AG04449 (cell line): Measurements from ENCODE around the gene GTF2IRD1.
A peak's percentile ranks its signal among the peaks of the same experiment; 100 is the strongest.

Experiments
- CTCF ChIA-PET: fragments of 350-600 bp; formaldehyde crosslinking; extraction: SDS; loops from one replicate; lab custom pipeline; 2021; ENCODE audit warnings: antibody characterized with exemption; lab: Yijun Ruan, JAX
- POLR2A ChIA-PET: fragments of 400-600, 350-600 bp; formaldehyde crosslinking; extraction: SDS; loops from one replicate; lab custom pipeline; 2020; ENCODE audit warnings: antibody characterized with exemption, inconsistent platforms; lab: Yijun Ruan, JAX
- DNase-seq: peaks from one replicate; pipeline ENCODE4 v3.0.0-alpha.2; 2010; ENCODE audit warnings: low read depth, low spot score
- H3K4me3 ChIP-seq: 2 replicates; pipeline ENCODE4 v1.5.1; 2011; ENCODE audit warnings: low read depth, mild to moderate bottlenecking, control low read depth, low read length
- CTCF ChIP-seq: IDR thresholded peaks from one replicate; pipeline ENCODE4 v1.5.1; 2011; ENCODE audit warnings: mild to moderate bottlenecking, moderate library complexity, low read length, control low read depth, inconsistent platforms; ENCODE audit not compliant: insufficient read depth; ENCODE audit errors: missing control alignments

GTF2IRD1 gene

GRCh38 chr7:74453322-74454011, at the start of gene GTF2IRD1:
TSS of gene GTF2IRD1 (plus strand) at chr7:74453906. CDS start at chr7:74508081, 54,175 bp downstream.
- POLR2A ChIA-PET = no interaction called here
- TF ChIP-seq CTCF = no peak
- peak; percentile 9 for DNase-seq
- CTCF ChIA-PET = interaction anchor here (1.5 kb wide), 1 partner anchor 112 kb away, joined by 4 read pairs; no protein-coding TSS in a partner anchor
- peak within 1 kb of the TSS; percentile 64 for H3K4me3 ChIP-seq

- CTCF ChIA-PET = interaction anchor here (0.7 to 24.1 kb wide), 6 partner anchors 9 to 336 kb away, joined by 5 to 809 read pairs (median 7); partner anchors contain the start of gene LAT2
These were observed 49.4 kb upstream of the GTF2IRD1 start for GRCh38 chr7:74404388-74404700.

GRCh38 chr7:74404741-74405140, 49.0 kb upstream of the GTF2IRD1 start:
- no peak overlapping the region for H3K4me3 ChIP-seq
- no peak for DNase-seq
- TF ChIP-seq CTCF = no peak
- ChIA-PET POLR2A (no interaction called here), CTCF (interaction anchor here (0.9 to 24.1 kb wide), 7 partner anchors 9 to 337 kb away, joined by 3 to 809 read pairs (median 5); partner anchors contain the start of gene LAT2)

More at GRCh38 chr7:74404388-74404700, 49.4 kb upstream of the GTF2IRD1 start:
- TF ChIP-seq CTCF = no peak
- POLR2A ChIA-PET = no interaction called here
- H3K4me3 ChIP-seq = no peak overlapping the region
- no peak for DNase-seq

- no peak for DNase-seq
- no peak overlapping the region for H3K4me3 ChIP-seq
- TF ChIP-seq CTCF = peak; percentile 35
- POLR2A ChIA-PET = no interaction called here
- CTCF ChIA-PET = interaction anchor here (1.1 to 24.1 kb wide), 6 partner anchors 8 to 195 kb away, joined by 3 to 809 read pairs (median 6); partner anchors contain the start of gene LAT2
These were observed 48.4 kb upstream of the GTF2IRD1 start for GRCh38 chr7:74405191-74405898.

GRCh38 chr7:74405899-74406512, 47.7 kb upstream of the GTF2IRD1 start:
- H3K4me3 ChIP-seq = no peak overlapping the region
- TF ChIP-seq CTCF = no peak
- ChIA-PET POLR2A (no interaction called here), CTCF (interaction anchor here (1.0 to 24.1 kb wide), 6 partner anchors 10 to 336 kb away, joined by 3 to 809 read pairs (median 5); partner anchors contain the start of gene LAT2)
- no peak for DNase-seq

GRCh38 chr7:74407958-74408357, 45.7 kb upstream of the GTF2IRD1 start:
- no peak for DNase-seq
- ChIA-PET POLR2A (no interaction called here), CTCF (interaction anchor here (4.3 to 24.1 kb wide), 2 partner anchors 9 to 198 kb away, joined by 19 to 809 read pairs; partner anchors contain the start of gene LAT2)
- no peak for TF ChIP-seq CTCF
- H3K4me3 ChIP-seq = no peak overlapping the region
